ENCODE measurements around the gene RSBN1L.
"Not testable (repeated sequence)": the region's sequence is repeated elsewhere in the genome, so short reads cannot be mapped to it uniquely, and the experiment has no call there.

Gene RSBN1L

GRCh38 chr7:77710067-77710466 is 13.8 kb downstream of the RSBN1L start:
- DNase-seq (ENCODE audit: low read depth): no peak
- no peak for TF ChIP-seq CTCF (conservative IDR thresholded peaks at IDR 0.05; ENCODE audit: low read depth, low read length)
- no peak overlapping the region for H3K4me3 ChIP-seq (ENCODE audit: low read depth, low read length)

GRCh38 chr7:77710861-77711260 is 14.6 kb downstream of the RSBN1L start:
- DNase-seq (ENCODE audit: low read depth): no peak
- H3K4me3 ChIP-seq (ENCODE audit: low read depth, low read length): no peak overlapping the region
- TF ChIP-seq CTCF (conservative IDR thresholded peaks at IDR 0.05; ENCODE audit: low read depth, low read length): no peak

- no peak for DNase-seq (ENCODE audit: low read depth)
- TF ChIP-seq CTCF (conservative IDR thresholded peaks at IDR 0.05; ENCODE audit: low read depth, low read length): no peak
Measured at GRCh38 chr7:77714195-77714594, 17.9 kb downstream of the RSBN1L start.

GRCh38 chr7:77714931-77715330 is 18.7 kb downstream of the RSBN1L start:
- DNase-seq (ENCODE audit: low read depth); H3K4me3 ChIP-seq (ENCODE audit: low read depth, low read length): not testable (repeated sequence)

More at GRCh38 chr7:77714195-77714594, 17.9 kb downstream of the RSBN1L start:
- H3K4me3 ChIP-seq (ENCODE audit: low read depth, low read length): no peak overlapping the region

- TF ChIP-seq CTCF (conservative IDR thresholded peaks at IDR 0.05; ENCODE audit: low read depth, low read length): no peak
- no peak for DNase-seq (ENCODE audit: low read depth)
- H3K4me3 ChIP-seq (ENCODE audit: low read depth, low read length): no peak overlapping the region
Measured at GRCh38 chr7:77716804-77717203, 20.5 kb downstream of the RSBN1L start.

- not testable (repeated sequence) for H3K4me3 ChIP-seq (ENCODE audit: low read depth, low read length); DNase-seq (ENCODE audit: low read depth)
Measured at GRCh38 chr7:77717566-77717965, 21.3 kb downstream of the RSBN1L start.

- DNase-seq (ENCODE audit: low read depth): no peak
- no peak for TF ChIP-seq CTCF (conservative IDR thresholded peaks at IDR 0.05; ENCODE audit: low read depth, low read length)
- no peak overlapping the region for H3K4me3 ChIP-seq (ENCODE audit: low read depth, low read length)
Measured at GRCh38 chr7:77727527-77727926, 31.3 kb downstream of the RSBN1L start.

GRCh38 chr7:77727936-77728701 is 31.9 kb downstream of the RSBN1L start:
- no peak for TF ChIP-seq CTCF (conservative IDR thresholded peaks at IDR 0.05; ENCODE audit: low read depth, low read length)
- peak overlapping the region; percentile 23 for H3K4me3 ChIP-seq (ENCODE audit: low read depth, low read length)
- DNase-seq (ENCODE audit: low read depth): peak; percentile 69
